ENCODE results near the gene CLIC4. TPM values are rescaled to one million over a fixed set of nuclear protein-coding genes. Genes with fewer than 3 reads are reported as not detected.
"Not testable (repeated sequence)": the region's sequence is repeated elsewhere in the genome, so short reads cannot be mapped to it uniquely, and the experiment has no call there.

The CLIC4 gene
- total RNA-seq, 2 donors from 2014 or later = 39.4 to 79.8 TPM

- ATAC-seq = no peak
- no peak for DNase-seq
- intact Hi-C loops (cut with DNase I, micrococcal nuclease) = no loop called here
Measured at GRCh38 chr1:24714859-24715520, 30.3 kb upstream of the CLIC4 start.

DNA sequence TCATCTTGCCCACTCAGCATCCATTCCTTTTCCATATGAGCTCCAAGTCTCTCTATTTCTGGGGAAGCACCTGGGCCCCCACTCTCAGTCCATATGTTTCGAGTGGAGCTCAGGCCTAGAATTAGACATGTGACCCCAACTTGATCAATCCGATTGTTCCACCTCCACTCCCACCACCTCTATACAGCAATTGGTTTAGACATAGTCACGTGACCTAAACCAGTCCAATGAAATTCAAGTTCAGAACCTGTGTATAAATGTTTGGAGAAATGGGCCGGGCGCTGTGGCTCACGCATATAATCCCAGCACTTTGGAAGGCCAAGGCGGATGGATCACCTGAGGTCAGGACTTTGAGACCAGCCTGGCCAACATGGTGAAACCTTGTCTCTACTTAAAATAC is 29.6 kb upstream of the CLIC4 start:
- ATAC-seq = no peak
- intact Hi-C loops (cut with DNase I, micrococcal nuclease) = no loop called here
- no peak for DNase-seq

DNA sequence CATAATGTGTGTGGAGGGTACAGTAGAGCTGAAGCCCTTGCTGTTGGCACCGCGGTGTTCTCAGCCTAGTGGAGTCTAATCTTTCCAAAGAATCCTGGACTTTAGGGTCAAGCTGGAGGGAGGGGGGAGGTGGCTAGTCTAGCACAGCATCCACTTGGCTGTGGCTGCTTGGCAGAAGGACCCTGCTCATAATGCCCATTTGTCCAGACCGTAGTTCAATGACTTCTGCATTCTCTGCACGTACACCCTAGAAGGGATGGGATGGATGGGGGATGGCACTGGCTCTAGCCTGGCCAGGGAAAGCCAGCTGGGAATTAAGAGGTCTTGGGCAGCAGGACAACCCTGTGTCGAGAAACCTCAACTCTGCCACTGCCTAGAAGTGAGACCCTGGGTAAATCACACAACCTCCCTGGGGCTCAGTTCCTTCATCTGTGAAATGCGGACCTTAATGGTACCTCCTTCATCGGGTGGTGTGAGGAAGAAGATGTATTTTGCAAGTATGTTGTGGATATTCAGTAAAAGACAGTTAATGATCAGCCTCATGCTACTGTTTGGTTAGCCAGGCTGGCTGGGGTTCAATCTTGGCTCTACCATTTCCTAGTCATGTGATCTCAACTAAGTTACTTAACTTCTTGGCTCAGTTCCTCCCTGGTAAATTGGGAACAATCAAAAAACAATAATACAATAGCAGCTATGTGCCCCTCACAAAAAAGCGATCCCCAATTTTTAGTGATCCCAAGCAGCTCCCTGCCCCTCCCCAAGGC is 27.2 kb upstream of the CLIC4 start:
- ATAC-seq = no peak
- DNase-seq = no peak
- intact Hi-C loops (cut with DNase I, micrococcal nuclease) = no loop called here

GRCh38 chr1:24720152-24720551 is 25.1 kb upstream of the CLIC4 start:
- peak in 1 of 2 donors; percentile 72 for DNase-seq
- ATAC-seq = no peak
- intact Hi-C loops (cut with DNase I, micrococcal nuclease) = no loop called here

GRCh38 chr1:24721533-24721932 is 23.7 kb upstream of the CLIC4 start:
- DNase-seq = no peak
- intact Hi-C loops (cut with DNase I, micrococcal nuclease) = no loop called here
- no peak for ATAC-seq

DNA sequence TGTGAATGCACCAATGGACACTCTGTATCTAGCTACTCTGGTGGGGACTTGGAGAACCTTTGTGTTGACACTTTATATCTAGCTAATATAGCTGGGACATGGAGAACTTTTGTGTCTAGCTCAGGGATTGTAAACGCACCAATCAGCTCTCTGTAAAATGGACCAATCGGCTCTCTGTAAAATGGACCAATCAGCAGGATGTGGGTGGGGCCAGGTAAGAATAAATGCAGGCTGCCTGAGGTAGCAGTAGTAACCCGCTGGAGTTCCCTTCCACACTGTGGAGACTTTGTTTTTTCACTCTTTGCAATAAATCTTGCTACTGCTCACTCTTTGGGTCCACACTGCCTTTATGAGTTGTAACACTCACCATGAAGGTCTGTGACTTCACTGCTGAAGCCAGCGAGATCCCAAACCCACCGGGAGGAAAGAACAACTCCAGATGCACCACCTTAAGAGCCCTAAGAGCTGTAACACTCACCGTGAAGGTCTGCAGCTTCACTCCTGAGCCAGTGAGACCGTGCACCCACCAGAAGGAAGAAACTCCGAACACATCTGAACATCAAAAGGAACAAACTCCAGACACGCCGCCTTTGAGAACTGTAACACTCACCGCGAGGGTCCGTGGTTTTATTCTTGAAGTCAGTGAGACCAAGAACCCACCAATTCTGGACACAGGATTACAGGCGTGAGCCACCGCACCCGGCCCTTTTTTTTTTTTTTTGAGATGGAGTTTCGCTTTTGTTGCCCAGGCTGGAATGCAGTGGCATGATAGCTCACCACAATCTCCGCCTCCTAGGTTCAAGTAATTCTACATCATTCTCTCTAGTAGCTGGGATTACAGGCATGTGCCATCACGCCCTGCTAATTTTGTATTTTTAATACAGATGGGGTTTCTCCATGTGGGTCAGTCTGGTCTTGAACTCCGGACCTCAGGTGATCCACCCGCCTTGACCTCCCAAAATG is 22.9 kb upstream of the CLIC4 start:
- DNase-seq; intact Hi-C loops (cut with DNase I, micrococcal nuclease); ATAC-seq: not testable (repeated sequence)

DNA sequence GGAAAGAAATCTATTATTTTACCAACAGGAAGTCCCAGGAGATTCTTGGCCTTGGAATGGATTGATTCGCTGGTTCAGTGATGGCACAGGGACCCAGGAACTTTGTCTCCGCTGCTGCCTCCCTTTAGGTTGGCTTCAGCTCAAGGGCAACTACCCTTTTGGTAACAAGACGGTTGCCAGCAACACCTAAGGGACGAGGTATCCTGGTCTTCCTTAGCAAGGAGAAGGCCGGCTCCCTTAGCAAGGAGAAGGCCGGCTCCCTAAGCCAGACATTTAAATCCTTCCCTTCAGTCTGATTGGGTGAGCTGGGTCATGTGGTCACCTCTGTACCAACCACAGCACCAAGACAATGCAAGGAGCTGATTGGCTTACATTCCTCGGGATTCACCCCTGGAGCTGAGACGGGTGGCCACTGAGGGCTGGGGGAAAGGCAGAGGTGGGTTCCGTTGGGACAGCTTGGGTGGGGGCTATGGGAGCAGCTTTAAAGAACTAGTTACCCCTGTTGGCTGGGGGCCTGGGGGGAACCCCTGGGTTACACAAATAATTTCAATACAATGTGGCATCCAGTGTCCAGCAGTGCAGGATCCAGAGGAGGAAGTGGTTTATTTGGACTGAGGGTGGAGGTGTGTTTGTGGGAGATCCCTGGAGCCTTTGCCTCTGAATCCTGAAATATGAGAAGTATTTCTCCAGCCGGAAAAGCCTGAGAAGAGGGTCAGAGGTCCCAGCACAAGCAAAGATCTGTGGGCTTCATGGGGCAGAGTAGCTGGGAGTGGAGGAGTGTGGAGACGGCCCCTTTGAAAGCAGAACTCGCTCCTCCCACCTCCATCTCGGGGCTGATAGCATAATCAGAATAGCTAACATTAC is 20.7 kb upstream of the CLIC4 start:
- ATAC-seq = peak; percentile 81
- intact Hi-C loops (cut with DNase I, micrococcal nuclease) = no loop called here

DNA sequence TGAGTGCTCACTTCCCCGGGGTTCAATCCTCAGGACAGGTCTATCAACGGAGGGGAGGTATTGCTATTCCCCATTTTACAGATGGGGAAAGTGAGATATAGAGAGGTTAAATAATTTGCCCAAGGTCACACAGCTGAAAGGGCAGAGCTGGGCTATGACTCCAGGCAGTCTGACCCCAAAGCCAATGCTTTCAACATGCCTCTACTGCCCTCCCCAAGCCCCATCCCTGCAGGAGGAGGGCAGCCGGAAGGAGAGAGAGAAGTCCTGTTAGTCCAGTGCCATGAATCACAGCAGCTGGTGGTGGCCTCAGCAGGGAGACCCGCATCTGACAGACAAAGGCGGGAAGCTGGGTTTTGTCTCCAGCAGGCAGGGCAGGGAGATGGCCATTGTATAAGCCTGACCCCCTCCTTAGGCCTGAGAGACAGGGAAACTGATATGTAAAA is 20.0 kb upstream of the CLIC4 start:
- ATAC-seq (no peak), DNase-seq (no peak)
- intact Hi-C loops (cut with DNase I, micrococcal nuclease) = no loop called here

More for the DNA sequence above, 20.7 kb upstream of the CLIC4 start:
- DNase-seq = no peak

DNA sequence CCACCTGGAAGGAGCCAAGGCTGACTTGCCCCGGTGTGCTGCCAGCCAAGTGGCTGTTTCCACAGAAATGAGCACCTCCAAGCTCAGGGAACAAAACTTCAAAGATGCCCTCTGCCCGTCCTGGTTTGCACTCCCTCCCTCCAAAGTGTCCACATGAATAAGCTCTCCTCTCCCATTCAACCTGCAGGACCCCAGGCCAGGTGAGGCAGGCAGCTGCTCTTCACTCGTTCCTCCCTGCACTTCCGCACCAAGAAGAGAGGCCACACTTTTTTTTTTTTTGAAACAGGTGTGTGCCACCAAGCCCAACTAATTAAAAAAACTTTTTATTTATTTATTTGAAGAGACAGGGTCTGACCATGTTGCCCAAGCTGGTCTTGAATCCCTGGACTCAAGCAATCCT is 18.5 kb upstream of the CLIC4 start:
- DNase-seq (no peak), ATAC-seq (no peak)
- intact Hi-C loops (cut with DNase I, micrococcal nuclease) = no loop called here

- intact Hi-C loops (cut with DNase I, micrococcal nuclease) = no loop called here
- peak; percentile 61 to 80 for DNase-seq
Measured at GRCh38 chr1:24727501-24728216, 17.6 kb upstream of the CLIC4 start.

DNA sequence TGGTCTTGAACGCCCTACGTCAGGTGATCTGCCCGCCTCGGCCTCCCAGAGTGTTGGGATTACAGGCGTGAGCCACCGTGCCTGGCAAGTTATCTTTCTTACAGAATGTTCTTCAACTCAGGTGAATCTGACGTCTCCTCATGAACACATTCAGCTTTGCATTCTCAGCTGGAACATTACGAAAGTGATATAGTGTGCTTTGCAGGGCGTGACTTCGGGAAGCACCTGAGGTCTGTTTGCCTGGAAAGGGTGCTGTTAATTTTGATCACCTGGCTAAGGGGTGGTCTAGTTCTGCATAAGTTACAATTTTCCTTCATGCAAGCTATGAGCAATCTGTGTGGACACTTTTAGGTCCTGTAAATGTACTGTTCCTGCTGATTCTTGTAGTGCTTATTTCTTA is 16.3 kb upstream of the CLIC4 start:
- peak; percentile 67 for ATAC-seq
- no peak for DNase-seq
- intact Hi-C loops (cut with DNase I, micrococcal nuclease) = no loop called here

More at GRCh38 chr1:24727501-24728216, 17.6 kb upstream of the CLIC4 start:
- peak; percentile 24 for ATAC-seq

DNA sequence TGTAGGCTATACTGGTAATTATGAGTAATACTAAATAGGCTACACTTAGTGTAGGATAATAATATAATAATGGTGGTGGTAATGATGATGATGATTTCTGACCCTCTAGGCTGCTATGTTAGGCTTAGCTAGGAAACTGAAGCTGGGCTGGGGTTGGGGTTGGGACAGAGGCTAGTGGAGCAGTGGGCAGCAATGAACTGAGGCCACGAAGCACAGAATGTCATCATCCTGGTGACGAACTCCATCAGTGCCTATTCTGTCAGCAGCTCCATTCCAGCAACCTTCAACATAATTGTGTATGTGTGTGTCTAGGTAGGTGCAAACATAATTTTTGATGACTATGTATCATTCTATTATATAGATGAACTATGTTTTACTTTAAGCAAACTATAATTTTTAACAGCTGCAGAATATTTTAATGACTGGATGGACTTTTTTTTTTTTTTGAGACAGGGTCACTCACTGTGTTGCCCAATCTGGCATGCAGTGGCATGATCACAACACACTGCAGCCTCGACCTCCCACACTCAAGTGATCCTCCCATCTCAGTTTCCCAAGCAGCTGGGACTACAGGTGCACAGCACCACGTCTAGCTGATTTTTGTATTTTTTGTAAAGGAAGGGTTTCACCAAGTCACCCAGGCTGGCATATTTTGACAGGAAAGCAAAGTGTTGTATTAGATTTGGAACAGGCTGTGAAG is 12.9 kb upstream of the CLIC4 start:
- intact Hi-C loops (cut with DNase I, micrococcal nuclease) = no loop called here
- DNase-seq (no peak), ATAC-seq (no peak)

DNA sequence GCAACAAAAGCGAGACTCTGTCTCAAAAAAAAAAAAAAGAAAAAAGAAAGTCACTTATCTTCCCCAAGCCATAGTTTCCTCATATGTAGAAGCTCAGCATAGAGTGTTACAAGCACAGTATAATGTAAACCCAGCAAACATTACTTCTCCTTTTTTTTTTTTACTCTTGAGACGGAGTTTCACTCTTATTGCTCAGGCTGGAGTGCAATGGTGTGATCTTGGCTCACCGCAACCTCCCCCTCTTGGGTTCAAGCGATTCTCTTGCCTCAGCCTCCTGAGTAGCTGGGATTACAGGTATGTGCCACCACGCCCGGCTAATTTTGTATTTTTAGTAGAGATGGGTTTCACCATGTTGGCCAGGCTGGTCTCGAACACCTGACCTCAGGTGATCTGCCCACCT is 11.9 kb upstream of the CLIC4 start:
- intact Hi-C loops (cut with DNase I, micrococcal nuclease); DNase-seq; ATAC-seq: not testable (repeated sequence)

- intact Hi-C loops (cut with DNase I, micrococcal nuclease) = no loop called here
- ATAC-seq (no peak), DNase-seq (peak in 1 of 2 donors; percentile 4)
Measured at GRCh38 chr1:24735156-24735508, 10.1 kb upstream of the CLIC4 start.

DNA sequence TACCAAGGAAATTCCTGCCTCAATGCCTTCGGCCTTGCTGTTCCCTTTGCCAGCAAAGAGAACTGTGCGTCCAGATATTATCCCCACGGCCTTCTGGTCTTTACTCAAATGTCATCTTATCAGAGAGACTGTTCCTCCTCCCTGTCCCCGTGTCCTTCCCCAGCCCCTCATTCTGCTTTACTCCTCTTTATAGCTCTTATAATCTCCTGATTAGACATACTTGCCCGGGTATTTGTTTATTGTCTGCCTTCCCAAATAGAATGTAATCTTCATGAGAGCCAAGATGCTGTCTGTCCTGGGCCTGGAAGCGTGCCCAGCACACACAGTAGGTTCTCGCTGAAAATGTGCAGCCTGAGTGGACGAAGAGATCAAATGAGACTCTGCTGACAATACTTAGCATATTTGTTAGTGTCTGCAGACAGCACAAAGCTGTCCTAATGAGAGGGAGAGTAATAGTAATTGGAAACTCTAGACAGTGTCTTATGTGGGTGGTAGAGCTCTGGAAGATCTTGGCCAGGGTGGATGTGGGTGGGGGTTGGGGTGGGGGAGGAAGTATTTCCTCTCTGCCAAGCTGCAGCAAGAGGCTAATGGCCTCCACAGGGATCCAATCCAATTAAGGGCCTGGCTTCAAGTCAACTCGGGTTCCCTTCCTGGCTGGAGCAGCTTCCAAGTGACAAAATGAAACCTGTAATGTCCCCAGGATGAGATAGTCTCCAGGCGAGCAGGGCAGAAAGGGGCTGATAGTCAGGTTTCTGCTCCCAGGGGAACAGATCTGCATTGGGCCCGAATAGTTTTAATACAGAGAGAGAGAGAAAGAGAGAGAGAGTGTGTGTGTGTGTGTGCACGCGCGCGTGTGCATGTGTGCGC is 9.5 kb upstream of the CLIC4 start:
- ATAC-seq = peak; percentile 44
- peak in 1 of 2 donors; percentile 31 for DNase-seq
- intact Hi-C loops (cut with DNase I, micrococcal nuclease) = no loop called here

DNA sequence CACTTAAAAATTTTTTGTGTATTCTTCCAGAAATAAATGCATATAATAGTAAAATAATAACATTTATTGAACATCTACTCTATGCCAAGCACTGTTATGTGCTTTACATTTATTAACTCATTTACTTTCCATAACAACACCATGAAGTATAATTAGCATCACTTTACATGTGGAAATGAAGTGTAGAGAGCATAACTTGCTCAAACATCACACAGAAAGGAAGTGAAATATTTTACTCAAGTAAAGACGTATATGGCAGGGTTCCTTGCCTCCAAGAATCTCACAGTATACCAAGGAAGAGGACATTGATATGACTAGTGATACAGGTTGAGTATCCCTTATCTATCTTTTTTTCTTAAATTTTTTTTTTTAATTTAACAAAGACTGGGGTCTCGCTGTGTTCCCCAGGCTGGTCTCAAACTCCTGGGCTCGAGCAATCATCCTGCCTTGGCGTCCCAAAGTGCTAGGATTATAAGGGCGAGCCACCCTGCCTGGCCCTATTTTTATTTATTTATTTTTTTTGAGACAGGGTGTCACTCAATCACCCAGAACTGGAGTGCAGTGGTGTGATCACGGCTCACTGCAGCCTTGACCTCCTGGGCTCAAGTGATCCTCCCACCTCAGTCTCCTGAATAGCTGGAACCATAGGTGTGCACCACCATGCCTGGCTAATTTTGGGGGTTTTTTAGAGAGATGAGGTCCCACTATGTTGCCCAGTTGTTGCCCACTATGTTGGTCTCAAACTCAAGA is 7.7 kb upstream of the CLIC4 start:
- no peak for ATAC-seq
- intact Hi-C loops (cut with DNase I, micrococcal nuclease) = no loop called here
- no peak for DNase-seq
